ENCODE results near the gene POTEI.
"Not testable (repeated sequence)": the region's sequence is repeated elsewhere in the genome, so short reads cannot be mapped to it uniquely, and the experiment has no call there.

Gene POTEI

GRCh38 chr2:130509228-130509627 is at the start of gene POTEI:
TSS of gene POTEI (minus strand) at chr2:130509328. CDS start at chr2:130509235, 93 bp downstream.
- in situ Hi-C loops (cut with MboI; ENCODE audit: low sequenced_read_pairs), result not testable (repeated sequence)

GRCh38 chr2:130556441-130556840 is 47.3 kb upstream of the POTEI start:
- in situ Hi-C loops (cut with MboI; ENCODE audit: low sequenced_read_pairs), result not testable (repeated sequence)

GRCh38 chr2:130554178-130554577 is 45.0 kb upstream of the POTEI start:
- in situ Hi-C loops (cut with MboI; ENCODE audit: low sequenced_read_pairs), result not testable (repeated sequence)

- in situ Hi-C loops (cut with MboI; ENCODE audit: low sequenced_read_pairs), result not testable (repeated sequence)
Observed at GRCh38 chr2:130549475-130549874, 40.3 kb upstream of the POTEI start.

GRCh38 chr2:130548418-130548817 is 39.3 kb upstream of the POTEI start:
- in situ Hi-C loops (cut with MboI; ENCODE audit: low sequenced_read_pairs), result not testable (repeated sequence)

- in situ Hi-C loops (cut with MboI; ENCODE audit: low sequenced_read_pairs), result not testable (repeated sequence)
Observed at GRCh38 chr2:130544978-130545377, 35.9 kb upstream of the POTEI start.

GRCh38 chr2:130543785-130544528 is 34.8 kb upstream of the POTEI start:
- in situ Hi-C loops (cut with MboI; ENCODE audit: low sequenced_read_pairs), result not testable (repeated sequence)

- in situ Hi-C loops (cut with MboI; ENCODE audit: low sequenced_read_pairs), result not testable (repeated sequence)
Observed at GRCh38 chr2:130542789-130543188, 33.7 kb upstream of the POTEI start.

GRCh38 chr2:130538271-130538670 is 29.1 kb upstream of the POTEI start:
- in situ Hi-C loops (cut with MboI; ENCODE audit: low sequenced_read_pairs), result not testable (repeated sequence)

- in situ Hi-C loops (cut with MboI; ENCODE audit: low sequenced_read_pairs), result not testable (repeated sequence)
Observed at GRCh38 chr2:130536654-130537053, 27.5 kb upstream of the POTEI start.

GRCh38 chr2:130531672-130532071 is 22.5 kb upstream of the POTEI start:
- in situ Hi-C loops (cut with MboI; ENCODE audit: low sequenced_read_pairs), result not testable (repeated sequence)

- in situ Hi-C loops (cut with MboI; ENCODE audit: low sequenced_read_pairs), result not testable (repeated sequence)
Observed at GRCh38 chr2:130531225-130531624, 22.1 kb upstream of the POTEI start.

GRCh38 chr2:130530212-130530611 is 21.1 kb upstream of the POTEI start:
- in situ Hi-C loops (cut with MboI; ENCODE audit: low sequenced_read_pairs), result not testable (repeated sequence)

- in situ Hi-C loops (cut with MboI; ENCODE audit: low sequenced_read_pairs), result not testable (repeated sequence)
Observed at GRCh38 chr2:130529545-130529944, 20.4 kb upstream of the POTEI start.

GRCh38 chr2:130527365-130527967 is 18.3 kb upstream of the POTEI start:
- in situ Hi-C loops (cut with MboI; ENCODE audit: low sequenced_read_pairs), result not testable (repeated sequence)

GRCh38 chr2:130522390-130522789 is 13.3 kb upstream of the POTEI start:
- in situ Hi-C loops (cut with MboI; ENCODE audit: low sequenced_read_pairs), result not testable (repeated sequence)

GRCh38 chr2:130520992-130521391 is 11.9 kb upstream of the POTEI start, which contains the start of gene CFC1B:
TSS of gene CFC1B (plus strand) at chr2:130521222. CDS start at chr2:130521485, 263 bp downstream.
- in situ Hi-C loops (cut with MboI; ENCODE audit: low sequenced_read_pairs), result not testable (repeated sequence)

- in situ Hi-C loops (cut with MboI; ENCODE audit: low sequenced_read_pairs), result not testable (repeated sequence)
Observed at GRCh38 chr2:130518516-130519106, 9.5 kb upstream of the POTEI start.

- in situ Hi-C loops (cut with MboI; ENCODE audit: low sequenced_read_pairs), result not testable (repeated sequence)
Observed at GRCh38 chr2:130511747-130512451, 2.8 kb upstream of the POTEI start.

GRCh38 chr2:130510807-130511746 is 1.9 kb upstream of the POTEI start:
- in situ Hi-C loops (cut with MboI; ENCODE audit: low sequenced_read_pairs), result not testable (repeated sequence)
